Measurements from ENCODE around the gene DNMBP. TPM values are rescaled to one million over a fixed set of nuclear protein-coding genes. Genes with fewer than 3 reads are reported as not detected.

The DNMBP gene
- total and polyA plus RNA-seq, 2 donors (not counting 3 experiments of a cell fraction or from before 2014, with no cell fraction given) = 32.0 to 53.4 TPM

DNA sequence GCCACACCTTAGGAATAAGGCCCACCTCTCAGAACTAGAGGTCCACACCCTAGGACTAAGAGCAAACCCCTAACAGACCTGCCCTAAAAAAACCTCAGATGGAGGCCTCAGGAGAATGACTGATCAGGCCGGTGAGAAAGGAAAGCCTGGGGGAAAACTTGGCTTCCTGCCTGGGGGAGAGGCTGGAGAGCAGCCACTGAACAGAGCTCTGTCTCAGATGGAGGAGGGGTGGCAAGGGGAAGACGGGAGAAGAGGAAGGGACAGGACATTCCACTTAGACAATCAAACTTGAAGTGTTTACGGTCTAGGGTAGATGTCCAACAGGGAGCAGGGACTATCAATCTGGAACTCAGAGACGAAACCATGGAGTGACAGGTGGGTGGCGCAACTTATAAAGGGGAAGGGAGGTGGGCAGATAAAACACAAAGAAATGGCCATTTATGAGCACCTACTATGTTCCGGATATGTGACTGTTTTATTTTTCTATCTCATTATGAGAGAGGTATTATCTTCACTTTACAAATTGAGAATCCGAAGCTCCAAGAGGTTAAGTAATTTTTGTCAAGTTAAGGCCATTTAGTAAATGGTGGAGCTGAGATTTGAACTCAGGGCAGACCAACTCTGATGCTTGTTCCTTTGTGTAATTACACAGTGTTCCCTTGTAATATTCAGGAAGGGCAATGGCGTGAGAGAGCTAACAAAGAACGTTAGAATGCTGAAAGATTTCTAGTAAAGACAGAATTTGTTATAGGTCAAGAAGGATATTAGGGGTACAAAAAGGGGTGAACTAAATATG, 82.6 kb downstream of the DNMBP start:
- intact Hi-C loops (cut with micrococcal nuclease) = loop anchor here (1.0 to 2.0 kb wide), 3 partner anchors 20 to 79 kb away; no protein-coding TSS in a partner anchor

GRCh38 chr10:99924451-99925255, 85.1 kb downstream of the DNMBP start:
- H3K9me3 ChIP-seq (replicated peaks; ENCODE audit: control insufficient read depth, insufficient read depth, low read length) = no peaks in the 10 kb centered on the region
- FAIRE-seq (no peak), DNase-seq (ENCODE audit: low read depth, low spot score) (no peak)
- ChIA-PET POLR2A (no interaction called here), CTCF (interaction anchor here (2.3 kb wide), 1 partner anchor 79 kb away, joined by 6 read pairs; no protein-coding TSS in a partner anchor)
- no peak overlapping the region for H3K9ac ChIP-seq (replicated peaks; ENCODE audit: extremely low read depth, insufficient read depth, low read length)
- peaks cover 72% of the 10 kb centered on the region for H3K4me1 ChIP-seq (ENCODE audit: control insufficient read depth, extremely low read depth, insufficient read depth, low read length)
- H3K36me3 ChIP-seq (ENCODE audit: control insufficient read depth in 2 of 2, extremely low read depth in 1 of 2, insufficient read depth in 2 of 2, low read length in 2 of 2) = peaks cover 0 to 4% of the 10 kb centered on the region in 2 experiments
- no peak overlapping the region for H3K4me3 ChIP-seq (replicated peaks in 1 of 3; ENCODE audit: insufficient read depth in 1 of 3, low read depth in 1 of 3, low read length in 3 of 3)
- TF ChIP-seq FOS (IDR thresholded peaks at IDR 0.05; ENCODE audit: borderline replicate concordance, insufficient read depth, low read length) (no peak), GATA2 (IDR thresholded peaks at IDR 0.05; ENCODE audit: insufficient read depth, insufficient read length, low read depth, low read length) (no peak), POLR2A (IDR thresholded peaks at IDR 0.05; ENCODE audit: low read depth, low read length) (no peak), MYC (IDR thresholded peaks at IDR 0.05; ENCODE audit: low read depth, low read length) (no peak), JUN (IDR thresholded peaks at IDR 0.05; ENCODE audit: borderline replicate concordance, insufficient read depth, insufficient read length, low read depth) (no peak), EZH2 (IDR thresholded peaks at IDR 0.05; ENCODE audit: borderline replicate concordance, low read depth, low read length, severe bottlenecking) (no peak), POLR2AphosphoS5 (IDR thresholded peaks at IDR 0.05; ENCODE audit: insufficient read depth, low read depth, low read length) (no peak)
- TF ChIP-seq, protein P1, sequence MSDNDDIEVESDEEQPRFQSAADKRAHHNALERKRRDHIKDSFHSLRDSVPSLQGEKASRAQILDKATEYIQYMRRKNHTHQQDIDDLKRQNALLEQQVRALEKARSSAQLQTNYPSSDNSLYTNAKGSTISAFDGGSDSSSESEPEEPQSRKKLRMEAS (IDR thresholded peaks at IDR 0.05; ENCODE audit: insufficient read depth, insufficient read length) = no peak
- TF ChIP-seq, protein P2, sequence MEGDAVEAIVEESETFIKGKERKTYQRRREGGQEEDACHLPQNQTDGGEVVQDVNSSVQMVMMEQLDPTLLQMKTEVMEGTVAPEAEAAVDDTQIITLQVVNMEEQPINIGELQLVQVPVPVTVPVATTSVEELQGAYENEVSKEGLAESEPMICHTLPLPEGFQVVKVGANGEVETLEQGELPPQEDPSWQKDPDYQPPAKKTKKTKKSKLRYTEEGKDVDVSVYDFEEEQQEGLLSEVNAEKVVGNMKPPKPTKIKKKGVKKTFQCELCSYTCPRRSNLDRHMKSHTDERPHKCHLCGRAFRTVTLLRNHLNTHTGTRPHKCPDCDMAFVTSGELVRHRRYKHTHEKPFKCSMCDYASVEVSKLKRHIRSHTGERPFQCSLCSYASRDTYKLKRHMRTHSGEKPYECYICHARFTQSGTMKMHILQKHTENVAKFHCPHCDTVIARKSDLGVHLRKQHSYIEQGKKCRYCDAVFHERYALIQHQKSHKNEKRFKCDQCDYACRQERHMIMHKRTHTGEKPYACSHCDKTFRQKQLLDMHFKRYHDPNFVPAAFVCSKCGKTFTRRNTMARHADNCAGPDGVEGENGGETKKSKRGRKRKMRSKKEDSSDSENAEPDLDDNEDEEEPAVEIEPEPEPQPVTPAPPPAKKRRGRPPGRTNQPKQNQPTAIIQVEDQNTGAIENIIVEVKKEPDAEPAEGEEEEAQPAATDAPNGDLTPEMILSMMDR (IDR thresholded peaks at IDR 0.05; ENCODE audit: extremely low read depth in 1 of 2, insufficient read depth in 1 of 2, low read depth in 1 of 2, low read length in 2 of 2) = no peak
- intact Hi-C loops (cut with micrococcal nuclease) (loop anchor here (5.0 kb wide), 1 partner anchor 33 kb away; no protein-coding TSS in a partner anchor), dilution Hi-C loops (cut with MboI; ENCODE audit: extremely low pct_ligation_motif_present, low sequenced_read_pairs) (no loop called here)
- H3K27ac ChIP-seq (ENCODE audit: insufficient read depth, low read depth, low read length) = no peak overlapping the region
- no peak overlapping the region for H2AFZ ChIP-seq (ENCODE audit: low read depth, low read length)
- H3K9me1 ChIP-seq (replicated peaks; ENCODE audit: control insufficient read depth, extremely low read depth, insufficient read depth, low read length) = no peaks in the 10 kb centered on the region
- peaks cover 91% of the 10 kb centered on the region for H3K79me2 ChIP-seq (ENCODE audit: control insufficient read depth, insufficient read depth, low read length)
- H3K27me3 ChIP-seq (ENCODE audit: control insufficient read depth in 2 of 2, insufficient read depth in 2 of 2, low read length in 2 of 2) = no peaks in the 10 kb centered on the region
- BruUV-seq (replicated peaks) = no TSS peak
- H4K20me1 ChIP-seq (replicated peaks; ENCODE audit: control insufficient read depth, extremely low read depth, insufficient read depth, low read length) = no peaks in the 10 kb centered on the region
- no peak overlapping the region for H3K4me2 ChIP-seq (ENCODE audit: insufficient read depth, low read length)

More for the DNA sequence above, 82.6 kb downstream of the DNMBP start:
- H3K4me3 ChIP-seq (replicated peaks in 1 of 3; ENCODE audit: insufficient read depth in 1 of 3, low read depth in 1 of 3, low read length in 3 of 3) = peak overlapping the region; percentile 40 to 64 (median 40)
- H3K4me2 ChIP-seq (ENCODE audit: insufficient read depth, low read length) = peak overlapping the region; percentile 93
- no peaks in the 10 kb centered on the region for H3K9me3 ChIP-seq (replicated peaks; ENCODE audit: control insufficient read depth, insufficient read depth, low read length)
- peak overlapping the region; percentile 73 for H3K27ac ChIP-seq (ENCODE audit: insufficient read depth, low read depth, low read length)
- H3K4me1 ChIP-seq (ENCODE audit: control insufficient read depth, extremely low read depth, insufficient read depth, low read length) = peaks cover 77% of the 10 kb centered on the region
- no peaks in the 10 kb centered on the region for H3K9me1 ChIP-seq (replicated peaks; ENCODE audit: control insufficient read depth, extremely low read depth, insufficient read depth, low read length)
- peaks cover 2 to 8% of the 10 kb centered on the region in 2 experiments for H3K36me3 ChIP-seq (ENCODE audit: control insufficient read depth in 2 of 2, extremely low read depth in 1 of 2, insufficient read depth in 2 of 2, low read length in 2 of 2)
- peak; percentile 69 for TF ChIP-seq POLR2AphosphoS5 (IDR thresholded peaks at IDR 0.05; ENCODE audit: insufficient read depth, low read depth, low read length)
- TF ChIP-seq EZH2 (IDR thresholded peaks at IDR 0.05; ENCODE audit: borderline replicate concordance, low read depth, low read length, severe bottlenecking) = no peak
- no peak for TF ChIP-seq JUN (IDR thresholded peaks at IDR 0.05; ENCODE audit: borderline replicate concordance, insufficient read depth, insufficient read length, low read depth)
- peak; percentile 78 for TF ChIP-seq POLR2A (IDR thresholded peaks at IDR 0.05; ENCODE audit: low read depth, low read length)
- TF ChIP-seq FOS (IDR thresholded peaks at IDR 0.05; ENCODE audit: borderline replicate concordance, insufficient read depth, low read length) = peak; percentile 16
- TSS peak; percentile 87 for BruUV-seq (replicated peaks)
- H3K27me3 ChIP-seq (ENCODE audit: control insufficient read depth in 2 of 2, insufficient read depth in 2 of 2, low read length in 2 of 2) = no peaks in the 10 kb centered on the region
- CTCF ChIA-PET = interaction anchor here (1.0 to 3.3 kb wide), 18 partner anchors 9 to 118 kb away, joined by 3 to 31 read pairs (median 5); partner anchors contain the start of gene DNMBP
- peak overlapping the region; percentile 60 for H3K9ac ChIP-seq (replicated peaks; ENCODE audit: extremely low read depth, insufficient read depth, low read length)
- POLR2A ChIA-PET = interaction anchor here (1.1 to 1.8 kb wide), 5 partner anchors 17 to 307 kb away, joined by 3 to 7 read pairs (median 5); partner anchors contain the start of gene SLC25A28
- H2AFZ ChIP-seq (ENCODE audit: low read depth, low read length) = no peak overlapping the region
- FAIRE-seq (peak; percentile 82), DNase-seq (ENCODE audit: low read depth, low spot score) (peak; percentile 91)
- no peaks in the 10 kb centered on the region for H4K20me1 ChIP-seq (replicated peaks; ENCODE audit: control insufficient read depth, extremely low read depth, insufficient read depth, low read length)
- dilution Hi-C loops (cut with MboI; ENCODE audit: extremely low pct_ligation_motif_present, low sequenced_read_pairs) = no loop called here
- H3K79me2 ChIP-seq (ENCODE audit: control insufficient read depth, insufficient read depth, low read length) = peaks cover 97% of the 10 kb centered on the region

Measured in endothelial cell of umbilical vein (primary cell).